Stimulated activated CD4-positive, alpha-beta T cell treated with anti-CD3 and anti-CD28 coated beads, Interleukin-1b, Interleukin-23, amount 100 ng/mL, for 24 hours (primary cell): ENCODE data around the gene ANKRD44.

Experiments
- DNase-seq, 4 experiments: peaks; one replicate each; pipeline ENCODE4 v3.0.0-alpha.2; 2020; ENCODE audit warnings: low read depth in 4 of 4, low spot score in 1 of 4

ANKRD44 gene

GRCh38 chr2:197124639-197125390 lies 185.8 kb downstream of the ANKRD44 start:
- no peak for DNase-seq

- no peak for DNase-seq
These were observed 187.8 kb downstream of the ANKRD44 start for GRCh38 chr2:197122821-197123220.

- DNase-seq: no peak
These were observed 188.7 kb downstream of the ANKRD44 start for GRCh38 chr2:197121756-197122385.

- DNase-seq: no peak
These were observed 189.3 kb downstream of the ANKRD44 start for GRCh38 chr2:197121255-197121654.

- DNase-seq: no peak
These were observed 194.2 kb downstream of the ANKRD44 start for GRCh38 chr2:197116306-197116879.

- DNase-seq: no peak
These were observed 195.3 kb downstream of the ANKRD44 start for GRCh38 chr2:197115325-197115724.

GRCh38 chr2:197113275-197113711 lies 197.3 kb downstream of the ANKRD44 start:
- no peak for DNase-seq

GRCh38 chr2:197109326-197109725 lies 201.3 kb downstream of the ANKRD44 start:
- DNase-seq: no peak

GRCh38 chr2:197108758-197109157 lies 201.8 kb downstream of the ANKRD44 start:
- DNase-seq: no peak

- no peak for DNase-seq
These were observed 203.0 kb downstream of the ANKRD44 start for GRCh38 chr2:197107291-197108269.

GRCh38 chr2:197103363-197103762 lies 207.2 kb downstream of the ANKRD44 start:
- no peak for DNase-seq

- no peak for DNase-seq
These were observed 208.3 kb downstream of the ANKRD44 start for GRCh38 chr2:197102231-197102630.

GRCh38 chr2:197101519-197101918 lies 209.1 kb downstream of the ANKRD44 start:
- no peak for DNase-seq

GRCh38 chr2:197097578-197098366 lies 212.8 kb downstream of the ANKRD44 start:
- DNase-seq: no peak

- no peak for DNase-seq
These were observed 213.9 kb downstream of the ANKRD44 start for GRCh38 chr2:197096649-197097048.

GRCh38 chr2:197092431-197092830 lies 218.1 kb downstream of the ANKRD44 start:
- no peak for DNase-seq

GRCh38 chr2:197090742-197091367 lies 219.7 kb downstream of the ANKRD44 start:
- no peak for DNase-seq

GRCh38 chr2:197089655-197090054 lies 220.9 kb downstream of the ANKRD44 start:
- DNase-seq: no peak

GRCh38 chr2:197088694-197089093 lies 221.9 kb downstream of the ANKRD44 start:
- DNase-seq: no peak

GRCh38 chr2:197086500-197086899 lies 224.1 kb downstream of the ANKRD44 start:
- no peak for DNase-seq
